GM12891 (cell line): ENCODE results near the gene FGG.

ENCODE experiments used
- POLR2A ChIP-seq: IDR thresholded peaks from 2 replicates; pipeline ENCODE4 v1.6.1; 2011; ENCODE audit warnings: low read depth, low read length, control low read depth
- POLR2AphosphoS5 ChIP-seq: IDR thresholded peaks from 2 replicates; pipeline ENCODE4 v1.6.1; 2011; ENCODE audit warnings: low read depth, low read length, control low read depth
- POU2F2 ChIP-seq: IDR thresholded peaks from 2 replicates; pipeline ENCODE4 v1.6.1; 2011; ENCODE audit warnings: low read depth, mild to moderate bottlenecking, control low read depth, low read length, moderate library complexity
- SPI1 ChIP-seq: IDR thresholded peaks from 2 replicates; pipeline ENCODE4 v1.6.1; 2011; ENCODE audit warnings: low read depth, low read length, control low read depth
- TAF1 ChIP-seq: IDR thresholded peaks from 2 replicates; pipeline ENCODE4 v1.6.1; 2011; ENCODE audit warnings: low read depth, low read length, control low read depth

- TF ChIP-seq TAF1 (no peak), POLR2AphosphoS5 (no peak), POLR2A (no peak), POU2F2 (no peak), SPI1 (no peak)
Measured at GRCh38 chr4:154597798-154598774, 14.4 kb downstream of the FGG start.
